Epithelial cell of esophagus (primary cell): ENCODE data around the gene C1orf167.

ENCODE experiments used
- DNase-seq: peaks from one replicate; pipeline ENCODE4 v3.0.0; 2010; ENCODE audit warnings: low read depth
- H3K4me3 ChIP-seq: 2 replicates; pipeline ENCODE4 v1.5.1; 2011; ENCODE audit warnings: mild to moderate bottlenecking, low read length, control low read depth
- CTCF ChIP-seq: IDR thresholded peaks from 2 replicates; pipeline ENCODE4 v1.5.1; 2011; ENCODE audit warnings: low read depth, mild to moderate bottlenecking, low read length, control low read depth, inconsistent platforms; ENCODE audit not compliant: insufficient read depth; ENCODE audit errors: missing control alignments

Gene C1orf167

DNA sequence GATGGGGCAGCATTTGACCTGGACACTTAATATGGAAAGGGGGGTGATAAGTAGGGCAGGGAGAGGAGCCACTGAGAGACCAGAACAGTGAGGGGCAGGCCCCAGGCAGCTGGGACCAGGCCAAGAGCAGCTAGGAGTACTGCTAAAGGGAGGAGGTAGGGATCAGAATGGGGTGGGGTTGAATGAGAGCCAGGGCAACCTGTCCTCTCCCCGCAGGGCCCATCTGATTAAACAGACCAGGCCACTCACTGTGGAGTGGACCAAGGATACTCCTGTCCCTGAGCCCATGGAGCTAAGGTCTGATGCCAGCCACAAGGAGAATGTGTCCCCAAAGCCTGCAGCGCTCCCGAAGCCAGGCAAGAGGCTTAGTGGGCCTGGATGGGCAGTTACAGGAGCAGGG is 2.1 kb downstream of the C1orf167 start:
- no peak for TF ChIP-seq CTCF
- DNase-seq: no peak
- H3K4me3 ChIP-seq: no peak overlapping the region

GRCh38 chr1:11764519-11764918 is 2.5 kb downstream of the C1orf167 start:
- DNase-seq: no peak
- no peak for TF ChIP-seq CTCF
- H3K4me3 ChIP-seq: no peak overlapping the region

- no peak for TF ChIP-seq CTCF
Measured at GRCh38 chr1:11765661-11766428, 3.9 kb downstream of the C1orf167 start.

DNA sequence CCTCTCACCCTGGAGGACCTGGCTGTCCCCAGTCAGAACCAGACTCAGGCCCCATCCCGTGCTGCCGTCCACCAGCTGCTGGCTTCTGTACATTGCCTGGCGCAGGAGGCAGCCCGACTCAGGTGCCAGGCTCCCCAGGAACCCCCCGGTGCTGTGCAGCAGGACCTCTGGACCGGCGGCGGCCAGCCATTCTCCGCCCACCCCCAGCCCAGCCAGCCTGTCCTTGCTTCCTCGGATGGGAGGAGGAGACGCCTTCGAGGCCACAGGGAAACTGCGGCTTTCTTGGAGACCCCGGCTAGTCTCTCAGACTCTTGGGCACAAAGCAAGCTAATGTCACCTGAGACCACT is 4.4 kb downstream of the C1orf167 start:
- H3K4me3 ChIP-seq: no peak overlapping the region
- TF ChIP-seq CTCF: no peak
- DNase-seq: no peak

More at GRCh38 chr1:11765661-11766428, 3.9 kb downstream of the C1orf167 start:
- DNase-seq: no peak
- H3K4me3 ChIP-seq: no peak overlapping the region

DNA sequence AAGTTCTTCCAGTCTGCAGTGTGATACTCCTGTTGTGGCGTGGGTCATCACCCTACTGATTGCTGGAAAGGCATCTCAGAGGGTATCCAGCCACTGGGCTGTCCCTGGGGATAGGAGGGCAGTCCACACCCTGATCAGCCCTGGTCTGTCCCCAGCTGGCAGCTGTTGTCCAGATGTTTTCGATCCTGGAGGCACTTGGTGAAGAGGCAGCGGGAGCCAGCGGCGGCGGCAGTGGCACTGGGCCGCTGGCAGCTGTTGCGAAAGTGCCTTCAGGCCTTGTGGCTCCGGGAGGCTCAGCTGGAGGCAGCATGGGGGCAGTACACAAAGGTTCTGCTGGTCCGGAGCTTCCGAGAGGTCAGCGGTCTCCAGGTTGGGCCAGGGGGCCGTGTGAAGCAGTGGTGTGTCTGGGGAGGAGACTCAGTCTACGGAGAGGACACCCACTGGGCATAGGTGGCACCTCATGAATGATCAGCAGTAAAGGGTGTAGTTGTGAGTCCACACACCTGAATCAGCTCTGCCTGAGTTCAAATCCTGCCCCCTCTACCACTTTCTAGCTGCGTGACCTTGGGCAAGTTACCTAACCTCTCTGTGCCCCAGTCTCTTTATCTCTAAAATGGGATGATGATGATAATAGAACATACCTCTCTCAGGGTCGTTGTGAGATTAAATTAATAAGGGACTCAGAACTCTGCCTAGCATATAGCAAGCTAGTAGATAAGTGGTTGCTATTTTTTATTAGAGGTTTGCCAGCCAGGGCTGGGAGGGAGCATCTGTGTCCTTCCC is 6.1 kb downstream of the C1orf167 start:
- TF ChIP-seq CTCF: no peak
- H3K4me3 ChIP-seq: no peak overlapping the region
- no peak for DNase-seq

GRCh38 chr1:11768821-11769220 is 6.8 kb downstream of the C1orf167 start:
- DNase-seq: no peak
- no peak for TF ChIP-seq CTCF
- no peak overlapping the region for H3K4me3 ChIP-seq
